Medulla oblongata (tissue), 1 donor: ENCODE measurements around the gene RALGAPA2.

Source experiments
- DNase-seq: peaks from one replicate; pipeline ENCODE4 v3.0.0-alpha.2; 2015; ENCODE audit errors: extremely low spot score

Gene RALGAPA2

DNA sequence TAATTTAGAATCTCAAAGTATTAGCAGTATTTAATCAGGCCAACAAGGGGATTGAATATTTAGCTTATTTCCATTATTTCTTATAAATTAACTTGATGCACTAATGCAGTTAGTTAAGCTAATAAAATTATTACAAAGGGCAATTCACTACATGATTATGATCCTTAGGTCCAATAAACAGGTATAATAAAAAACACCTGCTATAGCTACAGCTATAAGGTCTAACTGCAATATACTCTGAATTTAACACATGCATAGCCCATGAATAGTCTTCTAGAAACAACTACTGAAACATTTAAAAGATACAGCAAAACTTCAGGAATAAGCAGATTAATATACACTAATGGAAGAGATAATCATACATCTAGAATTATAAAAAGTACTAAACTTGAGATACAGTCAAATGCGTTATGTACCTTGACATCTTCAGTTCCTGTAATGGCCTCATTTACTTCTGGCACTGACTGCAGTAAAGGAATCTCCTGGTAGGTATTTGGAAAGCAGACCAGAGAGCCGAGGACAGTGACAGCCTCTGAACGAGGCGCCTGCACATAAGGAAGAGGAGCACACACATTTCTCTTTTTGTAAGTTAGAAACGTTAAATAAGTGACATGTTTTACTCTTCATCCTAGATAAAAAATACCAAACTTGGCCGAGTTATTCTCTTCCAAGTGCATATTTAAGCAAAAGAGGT lies 176.1 kb downstream of the RALGAPA2 start:
- DNase-seq, result no peak

DNA sequence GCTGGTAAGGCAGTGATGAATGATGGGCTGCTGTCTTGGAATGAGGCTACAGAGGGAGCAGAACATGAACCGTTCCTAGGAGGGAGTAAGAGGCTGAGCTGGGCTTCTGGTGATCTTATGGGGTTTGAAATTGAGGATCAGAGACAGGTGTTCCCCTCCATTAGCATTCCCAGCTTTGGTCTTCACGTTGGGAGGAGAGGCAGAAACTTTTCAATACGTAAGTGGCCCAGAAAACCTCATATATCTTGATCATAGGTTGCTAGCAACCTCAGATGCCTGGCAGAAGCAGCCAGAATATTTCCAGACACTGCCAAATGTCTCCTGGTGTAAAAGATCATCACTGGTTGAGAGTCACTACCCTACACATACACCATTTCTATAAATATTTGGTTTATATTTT lies 177.4 kb downstream of the RALGAPA2 start:
- no peak for DNase-seq

DNA sequence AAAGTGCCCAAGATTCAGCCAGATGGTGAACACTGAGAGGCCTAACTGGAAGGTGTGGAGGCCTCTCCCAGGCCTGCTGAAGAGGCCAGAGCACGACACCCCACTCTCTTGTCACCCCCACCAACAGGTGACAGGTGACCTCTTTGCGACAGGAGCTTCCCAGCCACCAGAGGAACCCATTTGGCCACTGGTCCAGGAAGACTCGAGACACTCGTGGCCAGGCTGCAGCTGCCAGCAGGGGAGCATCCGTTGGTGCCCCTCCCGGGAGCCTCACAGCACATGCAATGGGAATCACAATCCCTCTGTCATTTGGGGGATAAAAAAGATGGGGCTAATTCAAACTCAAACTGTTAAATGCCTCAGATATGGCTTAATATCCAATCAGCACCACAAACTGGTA lies 181.2 kb downstream of the RALGAPA2 start:
- DNase-seq, result no peak

DNA sequence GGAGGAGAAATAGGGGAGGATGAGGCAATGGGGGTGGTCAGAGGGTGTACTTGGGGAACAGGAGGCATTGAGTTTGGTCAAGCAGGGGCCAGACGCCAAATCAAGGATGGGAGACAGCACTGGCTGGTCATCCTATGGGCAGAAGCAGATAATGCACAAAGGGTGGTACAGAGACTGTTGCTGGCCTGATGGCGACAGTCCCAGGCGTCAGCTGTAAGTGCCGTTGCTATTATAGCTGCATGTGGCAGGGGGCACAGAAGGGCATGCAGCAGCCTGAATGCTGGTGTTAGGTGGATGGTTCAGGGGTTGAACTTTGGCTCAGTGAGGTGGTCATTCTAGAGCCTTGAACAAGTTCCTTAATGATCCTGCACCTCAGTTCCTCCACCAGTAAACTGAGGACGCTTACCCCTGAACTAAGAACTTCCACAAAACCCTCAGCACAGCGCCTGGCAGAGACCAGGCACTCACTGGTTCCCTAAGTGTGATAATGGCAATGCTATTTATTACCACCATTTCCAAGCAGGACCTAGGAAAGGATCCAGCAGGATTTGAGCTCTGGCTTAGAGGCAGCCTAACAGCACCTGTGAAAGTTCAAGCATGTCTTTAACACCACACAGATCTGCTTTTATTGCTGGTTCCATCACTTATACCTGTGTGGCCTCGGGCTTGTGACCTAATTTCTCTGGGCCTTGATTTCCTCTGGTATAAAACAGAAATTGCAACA lies 181.9 kb downstream of the RALGAPA2 start:
- DNase-seq, result peak; percentile 67

DNA sequence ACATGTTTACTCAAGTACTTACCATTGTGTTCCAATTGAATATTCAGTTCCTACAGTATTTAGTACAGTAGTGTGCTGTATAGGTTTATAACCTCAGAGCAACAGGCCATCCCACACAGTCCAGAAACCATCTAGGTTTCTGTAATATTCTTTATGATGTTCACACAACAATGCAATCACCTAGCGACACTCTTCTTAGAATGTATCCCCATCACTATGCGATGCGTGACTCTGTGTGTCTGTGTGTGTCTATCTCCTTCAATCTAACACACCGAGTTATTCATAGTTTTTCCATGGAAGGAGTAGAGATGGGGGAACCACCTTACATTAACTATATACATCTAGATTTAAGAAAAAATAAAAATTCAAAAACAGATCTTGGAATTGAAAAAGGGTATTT lies 182.8 kb downstream of the RALGAPA2 start:
- no peak for DNase-seq

DNA sequence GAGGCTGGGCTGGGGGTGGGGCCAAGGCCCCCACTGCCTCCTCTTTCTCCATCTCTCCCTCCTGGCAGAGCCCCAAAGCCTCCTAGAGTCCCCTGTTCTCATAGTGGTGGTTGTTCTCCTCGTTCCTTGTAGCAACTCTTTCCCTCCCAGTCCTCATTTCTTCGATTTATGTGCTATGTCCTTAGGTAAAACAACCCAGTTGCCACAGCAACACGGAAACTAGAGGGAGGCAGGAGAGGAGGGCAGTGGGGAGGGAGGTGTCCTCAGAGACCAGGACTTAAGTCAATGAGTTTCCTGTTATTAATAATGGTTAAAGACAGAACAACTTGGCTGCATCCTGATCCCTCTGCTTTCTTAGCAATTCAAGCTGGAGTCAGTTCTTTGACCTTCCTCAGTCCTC lies 183.6 kb downstream of the RALGAPA2 start:
- DNase-seq, result no peak

DNA sequence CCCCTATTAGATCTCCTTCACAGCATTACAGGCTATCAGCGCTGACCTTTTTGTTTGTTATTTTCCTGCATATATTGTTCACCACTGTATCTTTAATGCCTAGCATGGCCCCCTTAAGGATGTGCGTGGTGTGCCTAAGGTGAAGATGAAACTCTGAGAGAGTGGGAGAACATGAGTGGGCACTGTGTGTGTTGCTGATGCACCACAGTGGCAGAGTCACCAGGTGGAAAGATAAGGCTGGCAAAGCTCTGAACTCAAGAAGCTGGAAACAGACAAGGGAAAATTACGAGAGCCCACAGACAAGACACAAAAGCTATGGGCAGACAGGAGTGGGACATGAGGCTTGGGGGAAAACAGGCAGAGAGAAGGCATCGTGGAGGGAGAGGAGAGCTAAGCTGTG lies 184.8 kb downstream of the RALGAPA2 start:
- DNase-seq, result no peak

DNA sequence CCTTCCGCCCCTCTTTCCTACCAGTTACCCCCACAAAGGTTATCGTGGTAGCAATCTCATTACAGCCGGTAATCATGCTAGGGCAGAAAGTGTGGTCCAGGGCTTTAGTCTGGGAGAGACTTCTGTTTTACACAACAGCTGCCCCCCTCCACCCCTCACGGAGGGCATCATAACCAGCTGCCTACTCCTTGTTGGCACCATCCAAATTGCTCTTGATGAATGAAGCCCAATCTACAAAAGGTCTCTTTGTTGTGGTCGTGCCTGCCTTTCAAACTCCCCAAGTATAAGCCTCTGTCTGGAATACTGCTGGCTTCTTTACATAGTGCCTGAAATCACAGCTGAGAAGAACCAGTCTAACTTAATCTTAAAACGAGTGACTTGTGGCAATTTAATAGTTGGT lies 186.7 kb downstream of the RALGAPA2 start:
- peak; percentile 87 for DNase-seq

DNA sequence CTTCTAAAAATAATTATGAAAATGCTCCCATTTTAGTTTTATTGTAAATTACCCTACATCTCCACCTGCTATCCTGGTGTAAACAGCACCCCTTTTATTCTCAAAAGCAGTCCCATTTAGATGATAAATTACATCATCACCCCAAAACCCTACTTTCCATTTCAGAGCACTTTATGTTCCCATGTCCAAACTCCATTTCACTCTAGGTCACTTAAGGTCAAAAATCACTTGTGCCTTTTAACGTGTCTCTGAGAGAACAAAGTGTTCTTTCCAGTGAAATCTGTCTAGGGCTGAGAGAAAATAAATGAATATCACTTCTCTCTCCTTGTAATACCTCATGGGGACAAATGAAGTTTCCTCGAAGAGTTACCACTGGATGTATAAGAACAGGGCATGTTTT lies 187.2 kb downstream of the RALGAPA2 start:
- DNase-seq, result no peak

DNA sequence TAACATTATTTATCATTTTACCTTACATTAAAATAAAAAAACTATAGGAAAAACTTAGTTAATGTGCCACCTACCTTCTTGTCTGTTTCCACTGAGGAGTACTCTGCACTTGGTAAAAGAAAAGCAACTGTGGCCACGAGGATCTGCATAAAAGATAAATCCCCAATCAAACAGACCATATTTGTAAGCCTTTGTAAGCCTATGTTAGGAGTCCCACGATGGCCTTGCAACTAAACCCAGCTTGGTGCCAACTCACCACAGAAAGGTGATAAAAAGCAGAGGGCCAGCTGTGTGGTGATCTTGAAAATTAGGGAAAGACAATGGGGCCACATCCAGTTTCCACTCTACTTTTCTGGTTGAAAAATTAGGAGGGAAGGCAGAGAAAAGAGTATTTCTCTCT lies 187.7 kb downstream of the RALGAPA2 start:
- DNase-seq, result no peak

DNA sequence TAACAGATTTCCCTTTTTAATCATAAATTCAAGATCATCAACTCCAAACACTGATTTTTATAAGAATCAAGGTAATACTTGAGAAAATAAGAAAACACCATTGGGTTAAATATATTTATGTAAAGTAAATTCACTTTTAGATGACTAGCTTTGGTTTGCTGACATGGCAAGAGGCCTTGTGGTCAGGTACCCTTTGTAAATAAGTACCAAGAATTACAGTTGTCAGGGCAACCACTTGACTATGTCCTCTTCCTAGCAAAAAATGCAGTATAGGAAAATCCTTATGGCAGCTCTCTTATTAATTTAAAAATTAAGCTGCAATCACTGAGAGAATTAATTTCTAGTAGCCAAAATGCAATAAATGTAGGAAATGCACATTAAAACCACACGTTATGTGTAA lies 190.7 kb downstream of the RALGAPA2 start:
- no peak for DNase-seq

DNA sequence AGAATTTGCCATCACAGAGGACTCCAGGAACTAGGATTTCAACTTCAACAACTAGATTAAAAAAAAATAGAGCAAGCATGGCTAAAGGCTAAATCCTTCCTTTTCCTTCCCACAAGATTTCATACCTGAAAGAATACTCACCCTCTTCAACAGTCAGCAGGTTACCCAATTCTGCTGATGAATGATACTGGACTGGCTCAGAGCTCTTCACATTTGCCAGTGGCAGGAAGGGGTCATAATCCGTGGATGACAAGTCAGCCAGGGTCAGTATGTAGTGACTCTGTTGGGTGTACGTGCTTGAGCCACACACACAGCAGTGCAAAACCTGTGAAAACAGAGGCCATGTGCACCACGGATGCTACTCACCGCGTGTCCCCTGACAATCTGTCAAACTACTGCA lies 191.7 kb downstream of the RALGAPA2 start:
- no peak for DNase-seq

DNA sequence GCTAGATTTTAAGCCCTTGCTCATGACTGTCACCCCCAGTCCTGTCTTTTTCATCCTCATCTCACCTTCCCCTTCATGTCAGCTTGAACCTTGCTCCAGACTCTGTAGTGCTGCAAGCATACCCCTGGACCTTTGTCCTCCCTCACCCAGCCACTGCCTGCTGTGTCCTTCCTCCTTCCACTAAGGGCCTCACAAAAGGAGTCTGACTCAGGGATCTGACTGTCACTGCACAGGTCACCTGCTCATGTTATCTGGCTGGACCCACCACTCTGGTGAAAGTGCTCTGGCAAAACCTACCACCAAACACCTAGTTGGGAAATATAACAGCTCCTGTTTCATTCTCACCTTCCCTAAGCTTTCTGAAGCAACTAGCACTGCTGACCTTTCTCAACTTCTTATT lies 193.2 kb downstream of the RALGAPA2 start:
- DNase-seq, result no peak

DNA sequence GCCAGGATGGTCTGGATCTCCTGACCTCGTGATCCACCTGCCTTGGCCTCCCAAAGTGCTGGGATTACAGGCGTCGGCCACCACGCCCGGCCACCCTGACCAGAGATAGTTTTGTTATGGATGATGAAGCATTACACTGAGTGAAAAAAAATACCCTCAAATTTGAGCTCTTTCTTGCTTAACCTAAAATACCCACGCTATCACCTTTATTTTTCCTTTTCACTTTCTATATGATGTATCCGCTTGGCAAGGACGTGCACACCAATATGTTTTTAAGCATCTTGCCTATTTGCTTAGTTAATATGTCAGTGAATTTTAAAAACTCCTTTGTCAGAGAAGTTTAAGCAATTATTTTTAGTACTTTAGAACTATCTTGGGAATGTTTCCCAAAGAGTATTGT lies 194.2 kb downstream of the RALGAPA2 start:
- no peak for DNase-seq

DNA sequence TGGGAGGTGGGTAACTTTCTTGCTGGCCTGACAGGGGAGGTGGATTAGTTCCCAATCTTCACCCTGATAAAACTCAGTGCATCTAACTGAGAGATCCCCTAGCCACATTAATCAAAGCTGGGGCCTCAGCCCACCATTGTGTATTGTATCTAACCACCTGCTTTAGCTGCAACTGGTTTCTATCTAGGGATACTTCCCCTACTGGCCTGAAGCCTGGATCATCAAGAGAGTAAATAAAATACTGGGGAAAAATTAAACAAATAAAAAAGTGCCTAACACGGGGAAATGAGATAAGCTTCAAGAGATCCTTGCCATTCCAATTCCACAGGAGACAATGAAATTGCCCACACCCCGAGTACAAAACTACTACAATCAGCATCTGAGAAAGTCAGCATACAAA lies 195.1 kb downstream of the RALGAPA2 start:
- DNase-seq, result no peak

DNA sequence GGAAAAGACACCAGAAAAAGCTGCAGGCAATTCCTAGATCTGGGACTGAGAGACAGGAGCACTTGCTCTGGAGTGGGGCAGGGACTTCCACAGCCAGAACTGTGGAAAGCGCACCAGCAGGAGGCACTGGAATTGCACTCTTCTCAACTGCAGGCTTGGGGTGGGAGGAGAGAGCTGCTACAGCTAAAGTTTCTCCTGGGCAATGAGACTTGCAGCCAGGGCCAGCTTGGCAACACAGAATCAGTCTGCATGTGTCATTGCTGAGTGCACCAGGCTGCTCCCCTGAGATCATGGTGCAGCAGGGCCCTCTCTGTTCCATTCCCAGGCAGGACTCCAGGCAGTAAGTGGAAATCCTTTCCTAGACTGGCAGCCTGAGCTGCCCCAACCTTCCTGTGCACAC lies 198.7 kb downstream of the RALGAPA2 start:
- DNase-seq, result peak; percentile 46

DNA sequence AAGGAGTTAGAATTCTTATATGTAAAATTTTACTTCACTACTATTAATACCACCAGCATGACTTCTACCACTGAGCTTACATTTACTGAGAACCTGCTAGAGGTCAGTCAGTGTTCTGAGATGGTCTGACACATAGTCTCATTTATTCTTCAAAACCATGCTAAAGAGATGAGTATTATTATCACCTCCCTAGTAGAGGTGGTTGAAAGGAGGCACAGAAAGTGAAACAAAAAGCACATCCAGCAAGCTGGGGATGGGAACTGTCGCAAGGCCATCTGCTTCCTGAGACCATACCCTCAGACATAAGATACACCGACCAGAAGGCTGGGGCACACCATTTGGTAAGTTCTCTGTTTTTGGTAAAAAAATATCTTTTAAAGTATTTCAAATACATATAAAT lies 206.9 kb downstream of the RALGAPA2 start:
- DNase-seq, result no peak

DNA sequence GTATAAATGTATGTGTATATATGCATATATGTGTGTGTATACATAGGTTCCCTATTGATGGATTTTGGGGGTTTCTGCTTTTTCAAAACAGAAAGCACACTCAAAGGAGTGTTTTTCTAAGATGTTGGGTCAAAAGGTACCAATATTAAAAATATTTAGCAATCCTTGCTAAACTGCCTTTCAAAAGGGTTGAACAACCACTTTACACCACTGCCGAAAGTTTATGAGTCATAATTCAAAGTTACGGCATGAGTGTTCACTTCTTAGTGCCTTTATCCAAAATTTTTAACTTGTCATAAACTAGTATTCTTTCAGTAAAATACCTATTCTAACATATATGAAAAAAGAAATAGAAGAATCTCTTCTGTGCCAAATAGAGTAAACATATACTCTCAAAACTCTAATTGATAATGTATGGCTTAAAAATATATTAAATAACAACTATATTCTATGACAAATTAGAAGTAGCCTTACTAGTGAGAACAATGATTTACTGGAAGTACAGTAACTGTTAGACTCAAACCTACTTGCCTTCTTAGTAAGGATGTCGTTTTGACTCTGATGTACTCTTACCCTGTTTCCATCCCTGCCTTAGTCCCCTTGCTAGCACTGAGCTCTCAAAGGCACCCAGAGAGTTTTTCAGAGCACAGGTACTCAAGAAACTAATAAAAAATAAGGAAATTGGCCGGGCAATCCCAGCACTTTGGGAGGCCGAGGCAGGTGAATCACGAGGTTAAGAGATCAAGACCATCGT lies 208.5 kb downstream of the RALGAPA2 start:
- DNase-seq, result no peak

DNA sequence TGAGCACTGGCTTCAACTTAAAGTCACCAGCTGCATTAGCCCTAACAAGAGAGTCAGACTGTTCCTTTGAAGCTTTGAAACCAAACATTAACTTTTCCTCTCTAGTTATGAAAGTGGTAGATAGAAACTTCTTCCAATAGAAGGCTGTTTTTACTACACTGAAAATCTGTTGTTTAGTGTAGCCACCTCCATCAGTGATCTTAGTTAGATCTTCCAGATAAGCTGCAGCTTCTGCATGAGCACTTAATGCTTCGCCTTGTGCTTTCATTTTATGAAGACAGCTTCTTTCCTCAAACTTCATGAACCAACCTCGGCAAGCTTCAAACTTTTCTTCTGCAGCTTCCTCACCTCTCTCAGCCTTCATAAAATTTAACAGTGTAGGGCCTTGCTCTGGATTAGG lies 211.3 kb downstream of the RALGAPA2 start:
- no peak for DNase-seq

DNA sequence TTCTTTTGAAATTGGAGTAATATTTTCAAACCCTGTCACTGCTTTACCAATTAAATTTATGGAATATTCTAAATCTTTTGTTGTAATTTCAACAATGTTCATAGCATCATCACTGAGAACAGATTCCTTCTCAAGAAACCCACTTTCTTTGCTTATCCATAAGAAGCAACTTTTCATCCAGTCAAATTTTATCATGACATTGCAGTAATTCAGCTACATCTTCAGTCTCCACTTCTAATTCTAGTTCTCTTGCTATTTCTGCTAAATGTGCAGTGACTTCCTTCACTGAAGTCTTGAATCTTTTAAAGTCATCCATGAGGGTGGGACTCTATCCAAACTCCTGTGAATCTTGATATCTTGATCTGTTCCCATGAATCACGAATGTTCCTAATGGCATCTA lies 212.1 kb downstream of the RALGAPA2 start:
- no peak for DNase-seq

DNA sequence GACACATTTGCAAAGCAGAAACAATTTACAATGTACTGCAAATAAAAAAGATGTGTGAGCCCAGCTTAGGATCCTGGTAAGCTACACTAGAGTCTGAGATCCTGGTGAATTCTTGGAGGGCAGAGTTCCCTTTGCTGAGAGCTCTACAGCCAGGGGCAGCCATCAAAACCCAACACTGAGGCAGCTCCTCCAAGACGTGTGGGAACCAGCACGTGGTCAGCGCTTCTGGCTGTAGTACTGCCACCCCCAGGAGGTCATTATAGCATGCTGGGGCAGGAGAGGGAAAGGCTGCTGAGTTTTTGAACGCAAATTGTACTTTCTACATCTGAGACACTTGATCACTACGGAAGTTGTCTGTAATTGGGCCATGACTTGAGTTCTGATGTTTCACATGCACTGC lies 213.0 kb downstream of the RALGAPA2 start:
- DNase-seq, result no peak

DNA sequence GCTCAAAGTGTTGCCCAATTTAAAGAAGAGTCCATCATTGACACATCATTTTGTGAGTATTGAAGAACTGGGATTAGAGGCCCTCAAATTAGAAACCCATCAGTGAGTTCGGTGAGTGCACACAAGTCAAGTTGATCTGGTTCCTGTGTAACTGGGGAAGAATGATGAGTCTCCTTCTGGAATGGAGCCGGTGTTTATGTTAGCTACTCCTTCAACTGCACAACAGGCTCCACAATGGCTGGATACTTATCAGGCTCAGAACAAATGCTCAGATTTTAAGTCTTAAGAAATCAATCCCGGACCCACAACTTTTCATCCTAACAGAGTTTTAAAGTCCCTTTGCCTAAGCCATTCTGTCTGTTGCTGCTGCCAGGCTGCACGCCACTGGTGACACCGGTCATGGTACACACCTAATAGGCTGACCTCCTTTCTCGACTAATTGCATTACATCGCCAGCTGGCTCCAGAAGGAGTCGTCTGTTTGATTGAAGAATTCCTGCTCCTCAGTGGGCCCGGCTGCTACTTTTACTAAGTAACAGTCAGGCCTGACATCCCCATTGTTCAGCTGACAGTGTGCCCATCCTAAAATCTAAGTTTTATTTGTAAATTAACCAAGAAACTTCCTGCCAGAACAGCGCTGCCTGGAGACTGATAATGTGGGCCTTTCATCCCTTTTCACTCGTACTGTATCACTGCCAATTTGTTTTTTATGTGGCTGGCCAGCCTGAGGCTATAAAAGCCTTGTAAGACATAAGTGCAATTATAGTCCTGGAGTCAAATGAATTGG lies 214.2 kb downstream of the RALGAPA2 start:
- peak; percentile 80 for DNase-seq
